K562 treated with DMSO at 1 percent for 4 hours (cell line): ENCODE data around the gene HECA. TPM values are rescaled to one million over a fixed set of nuclear protein-coding genes. Genes with fewer than 3 reads are reported as not detected.

Source experiments
- total RNA-seq: library from RNA; unstranded; fragments of 300-600 nt; gene quantifications from 2 replicates; pipeline ENCODE4 v1.2.3, GENCODE V29; 2022; ENCODE audit not compliant: insufficient read depth

HECA gene, protein sequence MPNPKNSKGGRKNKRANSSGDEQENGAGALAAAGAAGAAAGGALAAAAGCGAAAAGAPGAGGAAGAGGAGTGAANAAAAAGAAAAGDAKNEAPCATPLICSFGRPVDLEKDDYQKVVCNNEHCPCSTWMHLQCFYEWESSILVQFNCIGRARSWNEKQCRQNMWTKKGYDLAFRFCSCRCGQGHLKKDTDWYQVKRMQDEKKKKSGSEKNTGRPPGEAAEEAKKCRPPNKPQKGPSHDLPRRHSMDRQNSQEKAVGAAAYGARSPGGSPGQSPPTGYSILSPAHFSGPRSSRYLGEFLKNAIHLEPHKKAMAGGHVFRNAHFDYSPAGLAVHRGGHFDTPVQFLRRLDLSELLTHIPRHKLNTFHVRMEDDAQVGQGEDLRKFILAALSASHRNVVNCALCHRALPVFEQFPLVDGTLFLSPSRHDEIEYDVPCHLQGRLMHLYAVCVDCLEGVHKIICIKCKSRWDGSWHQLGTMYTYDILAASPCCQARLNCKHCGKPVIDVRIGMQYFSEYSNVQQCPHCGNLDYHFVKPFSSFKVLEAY
- total RNA-seq = 2.4 and 4.1 TPM in 2 replicates

DNA sequence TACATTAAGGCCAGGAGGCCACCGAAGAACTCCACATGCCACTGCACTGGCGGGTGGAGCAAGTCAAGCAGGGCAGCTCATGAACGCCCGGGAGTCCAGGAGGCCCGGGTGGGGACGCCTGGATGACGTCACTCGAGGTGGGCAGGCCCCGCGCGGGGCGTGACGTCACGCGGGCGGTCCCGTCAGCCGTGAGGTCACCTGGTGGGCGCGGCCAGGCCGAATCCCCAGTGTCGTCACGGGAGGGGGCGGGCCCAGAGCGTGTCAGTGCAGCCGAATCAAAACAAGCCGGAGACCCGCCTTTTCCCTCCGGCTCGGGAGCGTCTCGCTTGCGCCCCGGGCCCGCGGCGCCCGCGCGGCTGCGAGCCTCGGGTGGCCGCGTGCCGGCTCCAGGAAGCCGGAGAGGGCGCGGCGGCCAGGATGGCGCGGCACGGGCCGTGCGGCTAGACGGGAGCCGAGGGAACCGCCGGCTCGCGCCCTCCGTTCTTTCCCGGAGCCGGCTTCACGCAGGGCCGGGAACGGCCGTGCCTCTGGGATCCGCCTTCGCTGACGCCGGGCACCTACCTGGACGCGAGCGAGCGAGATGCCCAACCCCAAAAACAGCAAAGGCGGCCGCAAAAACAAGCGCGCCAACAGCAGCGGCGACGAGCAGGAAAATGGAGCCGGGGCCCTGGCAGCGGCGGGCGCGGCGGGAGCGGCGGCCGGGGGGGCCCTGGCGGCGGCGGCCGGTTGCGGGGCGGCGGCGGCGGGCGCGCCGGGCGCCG, at the start of gene HECA:
Gene HECA, plus strand, starts transcription at position 264 of the 761 bp plus-strand sequence. Its CDS starts 317 bp downstream, at position 581.

Other genes with a start within 250 kb of the HECA start
- gene REPS1, start 146.8 kb upstream of the HECA start, total RNA-seq = 17.3 and 26.8 TPM in 2 replicates
- gene ABRACL, start 106.3 kb upstream of the HECA start, total RNA-seq = 1.5 TPM in 1 of 2 replicates, not detected in the other
- gene TXLNB, start 156.9 kb downstream of the HECA start, total RNA-seq = not detected in 2 replicates
- 20.9 and 30.2 TPM in 2 replicates for gene CITED2, start 239.6 kb downstream of the HECA start, total RNA-seq